ENCODE measurements around the gene SPDYE4.

DNA sequence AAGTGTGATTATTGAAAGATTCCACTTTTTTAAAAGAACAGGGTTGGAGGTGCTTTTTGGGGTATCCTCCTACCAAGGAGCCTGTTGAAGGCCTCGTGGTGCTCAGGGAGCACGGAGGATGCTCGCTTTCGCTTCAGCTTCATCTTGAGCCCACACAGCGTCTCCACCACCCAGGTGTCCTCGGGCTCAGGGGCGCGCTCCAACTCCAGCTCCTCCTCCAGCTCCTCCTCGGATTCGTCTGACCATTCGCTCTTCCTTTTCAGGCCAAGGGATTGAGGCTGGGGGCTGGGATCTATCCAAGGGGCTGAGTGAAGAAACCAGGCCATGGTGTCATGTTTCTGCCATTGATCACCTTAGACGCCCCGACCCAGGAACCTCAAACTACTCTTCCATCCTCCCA is 1.2 kb downstream of the SPDYE4 start:
- TF ChIP-seq EZH2 (IDR thresholded peaks at IDR 0.05; ENCODE audit: low read length, missing control alignments) = no peak
- TF ChIP-seq, protein P1, sequence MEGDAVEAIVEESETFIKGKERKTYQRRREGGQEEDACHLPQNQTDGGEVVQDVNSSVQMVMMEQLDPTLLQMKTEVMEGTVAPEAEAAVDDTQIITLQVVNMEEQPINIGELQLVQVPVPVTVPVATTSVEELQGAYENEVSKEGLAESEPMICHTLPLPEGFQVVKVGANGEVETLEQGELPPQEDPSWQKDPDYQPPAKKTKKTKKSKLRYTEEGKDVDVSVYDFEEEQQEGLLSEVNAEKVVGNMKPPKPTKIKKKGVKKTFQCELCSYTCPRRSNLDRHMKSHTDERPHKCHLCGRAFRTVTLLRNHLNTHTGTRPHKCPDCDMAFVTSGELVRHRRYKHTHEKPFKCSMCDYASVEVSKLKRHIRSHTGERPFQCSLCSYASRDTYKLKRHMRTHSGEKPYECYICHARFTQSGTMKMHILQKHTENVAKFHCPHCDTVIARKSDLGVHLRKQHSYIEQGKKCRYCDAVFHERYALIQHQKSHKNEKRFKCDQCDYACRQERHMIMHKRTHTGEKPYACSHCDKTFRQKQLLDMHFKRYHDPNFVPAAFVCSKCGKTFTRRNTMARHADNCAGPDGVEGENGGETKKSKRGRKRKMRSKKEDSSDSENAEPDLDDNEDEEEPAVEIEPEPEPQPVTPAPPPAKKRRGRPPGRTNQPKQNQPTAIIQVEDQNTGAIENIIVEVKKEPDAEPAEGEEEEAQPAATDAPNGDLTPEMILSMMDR (conservative IDR thresholded peaks at IDR 0.05 in 1 of 2, IDR thresholded peaks at IDR 0.05 in 1 of 2; ENCODE audit: low read depth in 1 of 2, low read length in 2 of 2) = no peak
